Common myeloid progenitor, CD34-positive (primary cell): Measurements from ENCODE around the gene NAPA.

Experiments used
- CTCF ChIA-PET: fragments of 350-600 bp; sonication (Branson Sonifier 250); formaldehyde crosslinking; loops from one replicate; lab custom pipeline; 2021; ENCODE audit warnings: antibody characterized with exemption; lab: Charles Lee
- POLR2A ChIA-PET: fragments of 350-600 bp; sonication (Branson Sonifier 250); formaldehyde crosslinking; loops from one replicate; lab custom pipeline; 2021; ENCODE audit warnings: antibody characterized with exemption; lab: Charles Lee
- DNase-seq, 3 donors: peaks; one replicate each; pipeline versions ENCODE4 v3.0.0 to v3.0.0-alpha.2; 2013
- H3K27ac ChIP-seq, 2 experiments: 1 replicate in 1 of 2; 2 replicates in 1 of 2; pipeline ENCODE4 v1.7.0; 2013; ENCODE audit warnings: inconsistent platforms in 2 of 2, low read length in 2 of 2, mild to moderate bottlenecking in 2 of 2, low read depth in 1 of 2, moderate library complexity in 1 of 2; ENCODE audit not compliant: severe bottlenecking in 2 of 2, insufficient read depth in 1 of 2, poor library complexity in 1 of 2
- H3K27me3 ChIP-seq, 5 experiments: replicated peaks in 2 of 5; 1 replicate in 3 of 5; 2 replicates in 2 of 5; pipeline versions ENCODE4 v1.6.1 to v1.7.0; 2013; ENCODE audit warnings: low read length in 4 of 5, mild to moderate bottlenecking in 2 of 5, moderate library complexity in 2 of 5, inconsistent platforms in 1 of 5; ENCODE audit not compliant: insufficient read depth in 5 of 5, control insufficient read depth in 4 of 5
- H3K36me3 ChIP-seq, 4 experiments: 1 replicate in 2 of 4; 2 replicates in 2 of 4; pipeline versions ENCODE4 v1.6.1 to v1.7.0; 2013; ENCODE audit warnings: low read length in 3 of 4, control low read depth in 1 of 4, mild to moderate bottlenecking in 1 of 4; ENCODE audit not compliant: control insufficient read depth in 4 of 4, insufficient read depth in 4 of 4
- H3K4me1 ChIP-seq, 4 experiments: 1 replicate in 3 of 4; 2 replicates in 1 of 4; pipeline versions ENCODE4 v1.6.1 to v1.7.1; 2013; ENCODE audit warnings: low read length in 3 of 4, mild to moderate bottlenecking in 3 of 4, control low read depth in 1 of 4, inconsistent platforms in 1 of 4, moderate library complexity in 1 of 4; ENCODE audit not compliant: control insufficient read depth in 4 of 4, insufficient read depth in 4 of 4; ENCODE audit errors: control extremely low read depth in 1 of 4
- H3K4me3 ChIP-seq, 7 experiments: 1 replicate in 4 of 7; 2 replicates in 3 of 7; pipeline versions ENCODE4 v1.5.1 to v1.7.0; 2013; ENCODE audit warnings: mild to moderate bottlenecking in 7 of 7, low read length in 6 of 7, moderate library complexity in 6 of 7, inconsistent platforms in 2 of 7, low read depth in 2 of 7, control low read depth in 1 of 7; ENCODE audit not compliant: insufficient read depth in 4 of 7, control insufficient read depth in 1 of 7; ENCODE audit errors: extremely low read depth in 1 of 7
- H3K9me3 ChIP-seq, 5 experiments: 1 replicate in 4 of 5; 2 replicates in 1 of 5; pipeline versions ENCODE4 v1.6.1 to v1.7.1; 2013; ENCODE audit warnings: low read length in 4 of 5, mild to moderate bottlenecking in 2 of 5, inconsistent platforms in 1 of 5, low read depth in 1 of 5, moderate library complexity in 1 of 5; ENCODE audit not compliant: control insufficient read depth in 4 of 5, insufficient read depth in 2 of 5; ENCODE audit errors: control extremely low read depth in 1 of 5
- WGBS: methylation state at CpG from one replicate; pipeline ENCODE4 v1.1.5; 2013; ENCODE audit not compliant: insufficient coverage; 5-methylcytosine and 5-hydroxymethylcytosine counted together

Gene NAPA

DNA sequence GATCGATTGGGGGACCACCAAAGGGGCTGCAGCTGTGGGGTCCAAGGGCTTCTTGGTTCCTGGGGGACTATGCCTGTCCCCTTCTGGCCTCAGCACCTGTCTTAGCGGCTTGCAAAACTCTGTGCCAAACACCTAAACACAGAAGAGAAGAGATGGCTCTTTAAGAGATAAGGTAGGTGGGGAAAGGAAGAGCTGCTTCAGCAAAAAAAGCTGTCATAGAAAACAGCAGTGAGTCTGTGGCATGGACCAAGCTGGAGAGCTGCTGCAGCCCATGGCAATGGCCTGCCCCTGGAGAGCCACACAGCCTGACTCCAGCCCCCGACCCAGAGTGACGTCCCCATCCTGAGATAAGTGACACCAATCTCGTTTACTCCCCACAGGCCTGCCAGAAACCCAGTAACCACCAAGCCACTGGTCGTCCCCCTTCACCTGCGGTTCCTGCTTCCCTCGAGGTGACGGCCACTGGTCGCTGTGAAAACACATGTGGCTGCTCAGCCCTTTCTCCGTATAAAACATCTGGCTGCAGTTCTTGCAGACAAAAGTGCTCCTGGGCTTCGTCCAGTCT lies 25.0 kb upstream of the NAPA start:
- Histone ChIP-seq H3K9me3 (no peaks in the 10 kb centered on the region), H3K4me1 (peaks cover 0 to 7% (median 3%) of the 10 kb centered on the region in 4 experiments), H3K27me3 (peaks cover 0 to 15% (median 5%) of the 10 kb centered on the region in 5 experiments), H3K4me3 (no peak overlapping the region), H3K36me3 (no peaks in the 10 kb centered on the region), H3K27ac (no peak overlapping the region)
- 94% methylated on average over 7 of the region's 12 CpGs for WGBS
- no peak for DNase-seq
- CTCF ChIA-PET: no interaction called here
- POLR2A ChIA-PET: no interaction called here

DNA sequence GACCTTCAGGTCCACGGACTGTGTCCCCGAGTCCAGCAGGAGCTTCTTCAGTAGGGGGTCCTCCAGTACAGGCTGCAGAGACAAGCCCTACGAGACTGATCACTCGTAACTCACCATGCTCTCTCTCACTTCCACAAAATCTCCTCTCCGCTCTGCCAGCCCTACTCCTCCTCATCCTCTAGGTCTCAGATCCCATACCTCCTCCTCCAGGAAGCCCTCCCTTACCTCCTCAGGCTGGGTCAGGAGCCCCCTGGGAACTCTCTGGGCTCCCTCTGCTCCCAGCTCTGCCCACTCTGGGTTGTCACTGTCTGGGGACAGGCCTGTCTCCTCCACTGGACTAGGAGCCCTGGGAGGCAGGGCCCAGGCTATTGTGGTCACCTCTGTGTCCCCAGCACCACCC lies 23.9 kb upstream of the NAPA start:
- peaks cover 0 to 6% (median 0%) of the 10 kb centered on the region in 5 experiments for H3K27me3 ChIP-seq
- no peak overlapping the region for H3K4me3 ChIP-seq
- ChIA-PET POLR2A (no interaction called here), CTCF (no interaction called here)
- no peak overlapping the region for H3K27ac ChIP-seq
- H3K4me1 ChIP-seq: peaks cover 0 to 7% (median 3%) of the 10 kb centered on the region in 4 experiments
- DNase-seq: no peak
- no peaks in the 10 kb centered on the region for H3K36me3 ChIP-seq
- WGBS: 97% methylated on average over 5 of the region's 5 CpGs
- H3K9me3 ChIP-seq: no peaks in the 10 kb centered on the region

DNA sequence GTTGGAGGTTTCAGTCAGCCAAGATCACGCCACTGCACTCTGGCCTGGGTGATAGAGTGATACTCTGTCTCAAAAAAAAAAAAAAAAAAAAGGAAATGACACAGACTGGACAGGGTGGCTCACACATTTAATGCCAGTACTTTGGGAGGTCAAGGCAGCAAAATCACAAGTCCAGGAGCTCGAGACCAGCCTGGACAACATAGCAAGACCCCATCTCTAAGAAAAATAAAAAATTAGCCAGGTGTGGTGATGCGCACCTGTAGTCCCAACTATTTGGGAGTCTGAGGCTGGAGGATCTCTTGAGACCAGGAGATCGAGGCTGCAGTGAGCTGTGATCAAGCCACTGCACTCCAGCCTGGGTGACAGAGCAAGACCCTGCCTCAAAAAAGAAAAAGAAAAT lies 22.6 kb upstream of the NAPA start:
- WGBS: 95% methylated on average over 3 of the region's 4 CpGs
- CTCF ChIA-PET: no interaction called here
- no peak overlapping the region for H3K4me3 ChIP-seq
- no peak overlapping the region for H3K27ac ChIP-seq
- H3K36me3 ChIP-seq: no peaks in the 10 kb centered on the region
- no peaks in the 10 kb centered on the region for H3K27me3 ChIP-seq
- no peaks in the 10 kb centered on the region for H3K9me3 ChIP-seq
- no peak for DNase-seq
- H3K4me1 ChIP-seq: peaks cover 0 to 7% (median 3%) of the 10 kb centered on the region in 4 experiments
- POLR2A ChIA-PET: no interaction called here

DNA sequence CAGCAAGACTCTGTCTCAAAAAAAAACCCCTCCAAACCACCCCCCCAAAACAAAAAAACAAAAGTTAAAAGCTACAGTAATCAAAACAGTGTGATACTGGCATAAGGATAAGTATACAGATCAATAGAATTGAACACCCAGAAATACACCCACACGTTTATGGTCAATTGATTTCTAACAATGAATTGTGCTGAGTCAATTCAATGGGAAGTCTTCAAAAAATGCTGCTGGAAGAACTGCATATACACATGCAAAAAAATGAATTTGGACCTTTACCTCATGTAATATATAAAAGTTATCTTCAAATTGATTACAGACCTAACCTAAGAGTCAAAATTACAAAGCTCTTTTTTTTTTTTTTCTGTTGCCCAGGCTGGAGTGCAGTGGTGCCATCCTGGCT lies 19.8 kb upstream of the NAPA start:
- POLR2A ChIA-PET: interaction anchor here (0.6 kb wide), 1 partner anchor 19 kb away, joined by 3 read pairs; no protein-coding TSS in a partner anchor
- Histone ChIP-seq H3K4me3 (no peak overlapping the region), H3K36me3 (no peaks in the 10 kb centered on the region), H3K27ac (no peak overlapping the region), H3K27me3 (peaks cover 0 to 3% (median 0%) of the 10 kb centered on the region in 5 experiments), H3K9me3 (no peaks in the 10 kb centered on the region), H3K4me1 (no peaks in the 10 kb centered on the region)
- CTCF ChIA-PET: no interaction called here
- WGBS: no CpG with 5 or more reads among the region's 1 CpG
- DNase-seq: no peak

DNA sequence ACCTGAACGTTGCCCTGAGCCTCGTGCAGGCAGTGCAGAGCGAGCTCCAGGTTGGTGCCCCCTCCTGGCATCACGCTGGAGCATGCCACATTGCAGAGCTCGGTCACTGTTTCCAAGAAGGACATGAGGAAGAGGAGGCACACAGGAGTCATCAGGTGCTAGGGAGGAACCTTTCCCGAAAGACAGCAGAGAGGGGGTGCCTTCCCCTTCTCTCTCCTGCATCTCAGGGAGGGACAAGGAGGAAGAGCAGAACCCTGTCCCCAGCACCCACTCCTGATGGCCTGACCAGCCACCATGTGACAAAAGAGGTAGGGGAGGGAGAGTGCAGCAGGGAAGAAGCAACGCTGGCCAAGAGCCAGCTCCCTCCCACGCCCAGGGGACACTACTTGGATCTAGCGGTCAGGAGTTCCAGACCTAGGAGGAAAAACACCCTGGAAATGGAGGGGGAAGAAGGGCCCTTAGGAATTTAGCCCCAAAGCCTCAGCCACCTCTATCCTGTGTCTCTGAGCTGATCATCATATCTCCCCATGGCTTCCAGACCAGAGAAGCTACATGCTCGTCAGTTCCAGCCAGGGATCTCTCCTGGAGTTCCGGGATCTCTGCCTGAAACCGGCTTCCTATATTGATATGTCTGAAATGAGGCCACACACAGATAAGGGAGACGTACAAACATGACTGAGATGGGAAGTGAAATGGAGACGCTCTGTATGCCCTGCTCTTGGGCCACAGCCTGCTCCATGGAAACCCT lies 17.0 kb upstream of the NAPA start:
- ChIA-PET POLR2A (no interaction called here), CTCF (interaction anchor here (0.6 to 1.0 kb wide), 5 partner anchors 11 to 134 kb away, joined by 3 to 4 read pairs (median 3); no protein-coding TSS in a partner anchor)
- 70% methylated on average over 13 of the region's 14 CpGs for WGBS
- H3K36me3 ChIP-seq: no peaks in the 10 kb centered on the region
- H3K27ac ChIP-seq: no peak overlapping the region
- no peaks in the 10 kb centered on the region for H3K9me3 ChIP-seq
- H3K4me3 ChIP-seq: no peak overlapping the region
- H3K4me1 ChIP-seq: no peaks in the 10 kb centered on the region
- no peak for DNase-seq
- peaks cover 0 to 3% (median 0%) of the 10 kb centered on the region in 5 experiments for H3K27me3 ChIP-seq

DNA sequence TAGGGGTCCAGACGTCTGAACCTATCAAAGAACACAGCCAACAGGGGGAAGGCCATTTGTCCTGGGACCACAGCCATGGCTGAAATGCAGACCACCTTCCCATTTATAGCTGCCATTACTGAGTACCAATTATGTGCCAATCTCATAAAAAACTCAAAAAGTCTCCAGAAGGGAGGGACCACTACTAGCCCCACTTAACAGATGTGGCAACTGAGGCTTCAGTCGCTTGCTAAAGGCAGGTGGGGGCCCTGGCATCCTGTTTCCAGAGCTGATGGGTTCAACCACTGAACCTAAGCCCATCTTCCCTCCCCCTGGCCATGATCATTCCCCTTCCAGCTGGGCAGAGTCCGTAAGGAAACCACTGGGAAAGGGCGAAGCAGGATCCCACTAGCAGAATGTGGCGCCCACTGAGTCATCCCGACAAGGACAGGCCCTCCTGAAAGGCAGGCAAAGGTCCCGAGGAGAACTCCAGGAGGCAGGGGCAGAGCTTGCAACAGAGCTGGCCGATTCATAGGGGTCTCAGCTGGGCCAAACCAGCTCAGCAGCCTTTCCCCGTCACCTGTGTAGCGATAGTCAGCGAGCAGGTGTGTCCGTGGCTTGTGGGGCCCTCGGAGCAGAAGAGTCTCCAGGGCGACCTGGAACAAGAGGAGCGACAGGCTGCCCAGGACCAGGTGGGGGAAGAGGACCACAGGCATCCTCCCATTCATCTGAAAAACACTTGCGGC lies 14.3 kb upstream of the NAPA start:
- ChIA-PET POLR2A (no interaction called here), CTCF (interaction anchor here (1.2 to 1.3 kb wide), 2 partner anchors 20 to 92 kb away, joined by 3 read pairs; no protein-coding TSS in a partner anchor)
- Histone ChIP-seq H3K9me3 (no peaks in the 10 kb centered on the region), H3K36me3 (no peaks in the 10 kb centered on the region), H3K27ac (no peak overlapping the region), H3K27me3 (peaks cover 0 to 3% (median 0%) of the 10 kb centered on the region in 5 experiments), H3K4me3 (no peak overlapping the region), H3K4me1 (no peaks in the 10 kb centered on the region)
- WGBS: 91% methylated on average over 16 of the region's 16 CpGs
- no peak for DNase-seq
